Sciatic nerve (tissue), 2 donors: Measurements from ENCODE around the gene MYH6. TPM values are rescaled to one million over a fixed set of nuclear protein-coding genes. Genes with fewer than 3 reads are reported as not detected.
"Not testable (repeated sequence)": the region's sequence is repeated elsewhere in the genome, so short reads cannot be mapped to it uniquely, and the experiment has no call there.

Experiments used
- ATAC-seq: fragments of 200-7000 bp; cut with Tn5 transposase; one replicate; pipeline ENCODE4 v1.9.1; 2020; ENCODE audit warnings: mild to moderate bottlenecking, moderate library complexity
- DNase-seq: peaks from one replicate; pipeline ENCODE4 v3.0.0-alpha.2; 2020; ENCODE audit warnings: low spot score
- intact Hi-C: fragments of 100-400 bp; cut with DNase I; formaldehyde crosslinking; loops from one replicate; pipeline ENCODE4 v1.14.2; 2022
- total RNA-seq: library from RNA; stranded (reverse); fragmentation: NEBNext Ultra II Directional; extraction: Animal tissue kit (Norgen Biotek cat#: 25700); gene quantifications from one replicate; pipeline ENCODE4 v1.2.1, GENCODE V29; 2021
- donor health status: DM: no; HTN: no; CAD: no.
- donor health status: DM: no; HTN: no; CAD: no.

Gene MYH6
- total RNA-seq, 1 donor from 2014 or later: not detected

DNA sequence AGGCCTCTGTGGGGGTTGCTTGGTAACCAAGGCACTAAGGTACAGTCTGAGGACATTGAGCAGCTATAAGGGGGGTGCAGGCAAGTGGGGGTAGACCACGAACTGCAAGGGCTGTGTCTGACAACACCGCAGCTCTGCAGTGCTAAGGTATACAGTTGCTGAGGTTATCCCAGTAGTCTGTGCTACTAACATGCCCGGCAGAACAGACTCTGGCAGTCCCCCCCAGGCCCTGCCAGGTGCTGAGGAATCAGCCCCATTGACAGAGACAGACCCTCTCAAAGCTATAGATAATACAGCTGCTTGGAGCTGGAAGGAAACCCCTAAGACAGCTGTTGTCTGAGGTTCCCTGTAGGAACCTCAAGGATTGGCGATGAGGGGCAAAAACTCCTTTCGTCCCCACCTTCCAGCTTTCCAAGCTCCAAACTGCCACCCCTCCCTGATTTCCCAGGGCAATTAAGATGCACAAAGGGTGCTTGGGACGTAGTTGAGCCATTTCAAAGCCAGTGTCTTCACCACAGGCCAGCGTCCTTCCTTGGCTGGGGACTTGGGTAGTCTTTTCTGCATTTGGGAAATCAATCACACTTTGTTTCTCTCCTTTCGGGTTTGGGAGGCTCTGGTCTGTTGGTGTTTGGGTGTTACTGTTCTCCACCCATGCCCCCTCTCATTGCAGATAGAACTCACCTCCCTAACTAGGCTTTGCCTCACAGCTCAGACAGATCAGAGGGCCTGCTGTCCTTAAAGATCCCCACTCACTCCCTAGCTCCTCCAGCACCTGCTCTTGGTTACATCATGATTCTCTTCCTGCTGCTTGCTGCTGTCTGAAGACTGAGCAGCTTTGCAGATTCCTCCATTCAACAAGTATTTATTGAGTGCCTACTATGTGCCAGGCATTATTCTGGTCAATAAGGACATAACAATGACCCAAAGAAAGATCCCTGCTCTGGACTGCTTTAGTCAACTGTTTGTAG lies 29.3 kb upstream of the MYH6 start:
- ATAC-seq: no peak
- intact Hi-C loops: no loop called here

DNA sequence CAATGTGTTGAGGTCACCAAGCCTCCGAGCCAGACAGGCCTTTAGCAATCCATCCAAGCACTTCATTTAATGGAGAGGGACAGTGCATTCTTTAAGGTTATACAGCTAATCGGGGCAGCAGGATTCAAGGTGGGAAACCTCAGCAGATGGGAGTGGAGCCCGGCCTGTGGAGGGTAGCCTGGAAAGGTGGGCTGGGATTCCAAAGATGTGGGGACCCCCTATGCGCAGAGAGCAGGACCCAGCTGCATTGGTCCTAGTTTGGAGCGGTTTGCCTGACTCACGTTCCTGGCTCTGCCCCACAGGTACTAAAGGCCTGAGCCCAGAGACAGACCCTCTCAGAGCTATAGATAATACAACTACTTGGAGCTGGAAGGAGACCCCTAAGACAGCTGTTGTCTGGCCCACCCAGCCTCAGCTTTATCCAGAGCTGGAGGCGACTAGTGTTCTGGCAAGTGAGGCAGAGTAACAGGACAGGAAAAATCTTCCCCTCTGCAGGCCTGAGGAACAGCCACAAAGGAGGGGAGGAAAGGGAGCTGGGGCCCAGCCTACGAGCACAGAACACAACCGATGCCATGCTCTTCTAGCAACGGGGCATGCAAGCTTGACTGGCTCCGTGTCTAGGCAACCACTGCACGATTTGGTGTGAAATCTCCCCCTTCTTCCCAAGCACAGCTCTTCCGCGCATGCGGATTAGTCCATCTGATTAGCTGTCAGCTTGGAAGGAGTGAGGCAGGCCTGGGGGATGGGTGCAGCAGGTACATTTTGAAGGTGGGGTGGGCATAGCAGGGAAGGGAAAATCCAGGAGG lies 28.5 kb upstream of the MYH6 start:
- DNase-seq: no peak
- intact Hi-C loops: no loop called here
- no peak for ATAC-seq

More for the DNA sequence above, 29.3 kb upstream of the MYH6 start:
- no peak for DNase-seq

DNA sequence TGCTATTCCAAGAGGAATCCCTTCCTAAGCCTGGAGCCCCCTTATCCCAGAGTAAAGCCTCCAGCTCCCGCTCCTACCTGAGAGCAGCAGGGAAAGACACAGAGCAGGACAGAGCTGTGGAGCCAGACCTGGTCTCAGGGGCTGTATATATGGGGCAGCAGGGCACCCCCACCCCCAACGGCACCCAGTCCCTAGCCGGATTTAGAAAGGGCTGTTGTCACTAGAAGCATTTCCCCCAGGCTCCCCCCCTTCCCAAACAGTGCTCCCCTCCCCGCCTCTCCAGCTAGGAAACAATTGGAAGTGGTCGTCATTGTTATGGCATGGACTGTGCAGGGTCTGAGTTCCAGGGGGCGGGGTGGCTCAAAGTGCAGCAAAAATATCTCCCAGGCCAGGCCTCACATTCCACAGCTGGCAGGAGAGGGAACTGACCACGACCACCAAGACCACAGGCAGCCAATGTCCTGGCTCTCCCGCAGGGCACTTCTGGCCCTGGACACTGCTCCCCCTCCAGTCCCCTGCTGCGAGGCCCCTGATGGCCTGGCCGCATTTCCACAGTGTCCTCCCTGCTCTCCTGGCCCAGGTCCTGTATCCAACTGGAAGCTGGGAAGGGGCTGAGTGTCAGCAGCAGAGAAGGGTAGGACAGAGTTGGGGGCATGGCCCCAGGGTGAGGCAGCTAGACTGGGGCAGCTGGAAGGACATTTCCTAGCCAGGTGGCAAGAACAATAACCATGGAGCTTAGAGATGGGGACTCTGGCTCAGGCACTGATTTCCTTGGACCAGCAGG lies 27.7 kb upstream of the MYH6 start, which contains the start of gene MYH7:
MYH7 (minus strand) TSS at position 118 of the 784 bp plus-strand sequence. CDS start 1,928 bp downstream, outside the sequence.
- ATAC-seq (peak; percentile 21), DNase-seq (no peak)
- intact Hi-C loops: no loop called here

DNA sequence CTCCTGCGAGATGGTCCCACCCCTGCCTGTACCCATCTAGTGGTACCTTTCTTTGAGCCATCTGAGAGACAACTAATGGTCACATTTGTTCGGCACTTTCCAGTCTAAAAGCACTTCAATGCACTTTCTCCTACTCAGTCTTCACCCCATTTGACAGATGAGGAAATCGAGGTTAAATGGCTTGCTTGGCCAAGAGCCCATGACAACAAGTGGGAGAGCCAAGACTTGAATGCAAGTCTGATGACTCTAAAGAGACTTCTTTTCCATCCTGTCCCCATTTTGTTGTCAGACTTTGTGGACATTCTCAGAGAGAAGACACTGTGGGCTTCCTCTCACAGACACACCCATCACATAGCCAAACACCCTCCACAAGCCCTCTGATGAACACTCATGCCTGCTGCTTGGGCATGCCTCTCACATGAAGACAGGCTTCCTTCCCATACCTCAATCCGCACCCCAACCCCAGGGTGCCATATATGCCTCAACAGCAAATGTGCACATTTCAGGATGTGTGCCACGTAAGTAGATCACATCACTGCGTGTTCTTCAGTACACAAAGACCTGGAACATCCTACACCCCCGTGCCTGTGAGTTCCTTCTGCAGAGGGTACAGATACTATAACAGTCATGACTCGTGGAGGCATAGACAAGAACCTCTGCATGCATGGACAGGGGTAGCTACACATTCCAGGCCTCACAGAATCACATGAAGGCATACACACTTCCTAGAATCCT lies 26.6 kb upstream of the MYH6 start:
- intact Hi-C loops: no loop called here
- no peak for DNase-seq

DNA sequence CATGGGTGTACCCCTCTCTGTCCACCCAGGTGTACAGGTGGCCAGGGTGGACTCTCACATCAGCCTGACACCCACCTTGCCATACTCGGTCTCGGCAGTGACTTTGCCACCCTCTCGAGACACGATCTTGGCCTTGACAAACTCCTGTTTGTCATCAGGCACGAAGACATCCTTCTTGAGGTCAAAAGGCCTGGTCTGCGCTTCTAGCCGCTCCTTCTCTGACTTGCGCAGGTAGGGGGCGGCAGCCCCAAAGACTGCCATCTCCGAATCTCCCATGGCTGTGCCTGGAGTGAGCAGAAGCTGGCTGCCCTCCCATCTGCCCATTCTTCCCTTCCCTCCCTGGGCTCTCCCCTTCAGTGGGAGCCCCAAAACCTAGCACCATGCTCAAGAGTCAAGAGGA lies 25.4 kb upstream of the MYH6 start:
- no peak for DNase-seq
- ATAC-seq: no peak
- intact Hi-C loops: no loop called here

More for the DNA sequence above, 26.6 kb upstream of the MYH6 start:
- no peak for ATAC-seq

DNA sequence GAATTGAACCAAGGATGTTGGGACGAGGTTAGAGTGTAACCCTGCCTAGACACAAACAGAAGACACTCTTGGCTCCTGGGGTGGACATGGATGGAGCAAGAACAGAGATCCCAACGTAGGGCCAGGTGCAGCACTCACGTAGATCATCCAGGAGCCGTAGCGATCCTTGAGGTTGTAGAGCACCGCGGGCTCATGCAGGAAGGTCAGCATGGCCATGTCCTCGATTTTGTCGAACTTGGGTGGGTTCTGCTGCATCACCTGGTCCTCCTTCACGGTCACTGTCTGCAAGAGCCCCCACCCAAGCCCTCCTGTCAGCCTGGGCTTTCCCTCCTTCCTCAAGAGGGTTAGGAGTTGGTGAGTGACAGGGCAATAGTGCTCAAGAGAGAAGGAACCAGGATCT lies 24.9 kb upstream of the MYH6 start:
- DNase-seq (no peak), ATAC-seq (no peak)
- intact Hi-C loops: no loop called here

DNA sequence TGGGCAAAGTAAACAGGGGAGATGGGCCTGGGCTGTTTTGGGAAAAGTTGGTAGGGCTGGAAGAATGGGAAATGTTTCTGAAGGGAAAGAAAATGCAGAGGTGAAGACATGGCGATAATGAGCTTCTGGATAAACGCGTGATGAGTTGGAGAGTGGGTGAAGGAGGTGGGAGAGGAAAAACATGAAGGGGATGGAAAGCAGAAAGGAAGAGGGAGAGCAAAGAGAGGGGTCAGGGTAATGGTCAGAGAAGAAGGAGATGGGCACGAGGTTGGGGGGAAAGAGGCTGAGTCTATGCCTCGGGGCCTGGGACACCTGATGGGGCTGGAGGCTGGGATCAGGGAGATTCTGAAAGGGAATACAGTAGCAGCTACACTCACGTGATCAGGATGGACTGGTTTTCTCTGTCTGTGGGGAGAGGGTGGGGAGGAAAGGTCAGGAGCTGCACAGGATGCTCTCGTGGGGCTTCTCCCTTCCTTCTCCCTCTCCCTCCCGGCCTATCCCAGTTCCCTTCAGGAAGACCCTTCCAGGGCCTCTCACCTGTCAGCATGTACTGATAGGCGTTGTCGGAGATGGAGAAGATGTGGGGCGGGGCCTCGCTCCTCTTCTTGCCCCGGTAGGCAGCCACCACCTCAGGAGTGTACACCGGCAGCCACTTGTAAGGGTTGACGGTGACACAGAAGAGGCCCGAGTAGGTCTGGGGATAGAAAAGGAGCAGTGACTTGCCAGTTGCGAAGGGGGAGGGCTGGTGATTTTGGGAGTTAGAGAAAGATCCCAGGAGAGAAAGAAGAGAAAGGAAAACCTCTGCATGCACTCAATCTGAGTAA lies 24.2 kb upstream of the MYH6 start:
- intact Hi-C loops: no loop called here
- ATAC-seq: no peak

DNA sequence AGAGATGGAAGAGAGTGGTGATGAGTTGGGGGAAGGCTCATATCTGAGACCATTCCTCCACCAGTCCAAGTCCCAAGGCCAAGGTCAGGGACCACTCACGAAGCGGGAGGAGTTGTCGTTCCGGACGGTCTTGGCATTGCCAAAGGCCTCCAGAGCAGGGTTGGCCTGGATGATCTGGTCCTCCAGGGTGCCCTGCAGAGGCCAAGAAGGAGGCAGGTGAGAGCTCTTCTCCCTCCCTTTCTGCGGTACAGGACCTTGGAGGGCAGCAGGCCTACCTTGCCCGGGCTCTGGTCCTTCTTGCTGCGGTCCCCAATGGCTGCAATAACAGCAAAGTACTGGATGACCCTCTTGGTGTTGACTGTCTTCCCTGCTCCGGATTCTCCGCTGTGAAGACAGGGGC lies 23.4 kb upstream of the MYH6 start:
- DNase-seq (no peak), ATAC-seq (no peak)
- intact Hi-C loops: no loop called here

More for the DNA sequence above, 24.2 kb upstream of the MYH6 start:
- no peak for DNase-seq

DNA sequence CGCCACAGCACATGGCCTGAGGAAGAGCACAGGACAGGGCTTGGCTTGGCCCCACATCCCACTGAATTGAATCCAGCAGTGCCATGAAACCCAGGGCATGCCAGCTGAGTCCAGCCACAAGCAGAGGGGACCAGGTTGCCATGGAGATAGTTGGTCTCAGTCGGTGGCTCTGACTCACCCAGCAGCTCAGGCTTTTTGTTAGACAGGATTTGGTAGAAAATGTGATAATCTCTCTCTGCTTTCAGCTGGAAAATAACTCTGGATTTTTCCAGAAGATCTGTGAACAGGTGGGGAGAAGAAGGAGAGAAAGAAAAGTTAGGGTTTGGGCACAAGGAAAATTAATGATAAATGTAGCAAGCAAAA lies 22.6 kb upstream of the MYH6 start:
- DNase-seq: no peak
- intact Hi-C loops: no loop called here
- no peak for ATAC-seq

DNA sequence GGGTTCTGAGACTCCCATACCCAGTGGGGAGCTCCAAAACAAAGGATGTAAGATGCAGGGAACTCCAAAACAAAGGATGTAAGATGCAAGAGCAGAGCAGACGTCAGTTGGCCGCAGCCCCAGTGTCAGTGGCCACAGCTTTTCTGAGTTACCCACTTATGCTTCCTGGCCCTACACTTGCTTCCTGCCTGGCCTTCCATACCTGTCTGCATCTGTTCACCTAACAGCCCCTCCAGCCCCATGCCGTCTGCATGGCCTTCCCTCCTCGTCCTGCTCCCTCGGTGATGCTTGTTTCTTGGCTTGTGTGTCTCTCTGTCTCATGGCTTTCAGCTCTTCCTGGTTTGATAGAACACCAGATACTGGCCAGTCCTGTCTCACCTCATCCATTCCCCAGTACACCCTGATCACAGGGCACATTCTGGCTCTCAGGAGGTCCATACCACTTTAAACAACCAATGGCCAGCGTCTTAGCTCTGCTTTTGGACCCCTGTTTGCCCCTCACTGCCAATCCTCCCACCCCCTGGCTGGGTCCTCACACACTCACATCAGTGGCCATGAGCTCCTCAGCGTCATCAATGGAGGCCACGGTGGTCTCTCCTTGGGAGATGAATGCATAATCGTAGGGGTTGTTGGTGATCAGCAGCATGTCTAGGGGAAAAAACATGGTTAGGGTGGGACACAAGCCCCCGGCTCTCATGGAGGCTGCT lies 22.1 kb upstream of the MYH6 start:
- no peak for ATAC-seq
- no peak for DNase-seq

DNA sequence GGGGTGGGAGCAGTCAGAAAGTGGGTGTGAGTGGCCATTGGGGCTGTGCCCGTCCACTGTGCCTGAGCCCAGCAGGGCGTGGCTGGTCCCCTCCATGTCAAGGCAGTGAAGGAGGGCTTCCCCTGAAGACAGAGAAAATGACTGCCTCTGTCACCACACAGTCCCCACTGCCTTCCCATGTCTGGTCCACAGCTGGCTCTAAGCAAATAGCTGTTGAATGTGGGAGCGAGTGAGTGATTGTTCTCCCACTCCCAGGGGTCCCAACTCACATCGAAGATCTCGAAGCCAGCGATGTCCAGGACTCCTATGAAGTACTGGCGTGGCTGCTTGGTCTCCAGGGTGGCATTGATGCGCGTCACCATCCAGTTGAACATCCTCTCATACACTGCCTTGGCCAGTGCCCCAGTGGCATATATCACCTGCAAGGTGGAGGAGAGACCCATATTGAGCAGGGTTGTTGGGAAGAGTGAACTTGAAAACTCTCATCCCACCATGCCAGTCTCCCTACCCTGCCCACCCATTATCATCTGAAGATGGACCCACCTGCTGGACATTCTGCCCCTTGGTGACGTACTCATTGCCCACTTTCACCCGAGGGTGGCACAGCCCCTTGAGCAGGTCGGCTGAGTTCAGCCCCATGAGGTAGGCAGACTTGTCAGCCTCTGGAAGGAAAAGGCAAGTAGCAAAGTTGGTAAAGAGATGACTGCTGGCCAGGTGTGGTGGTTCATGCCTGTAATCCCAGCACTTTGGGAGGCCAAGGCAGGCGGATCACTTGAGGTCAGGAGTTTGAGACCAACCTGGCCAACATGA lies 20.8 kb upstream of the MYH6 start:
- ATAC-seq (no peak), DNase-seq (no peak)
- intact Hi-C loops: no loop called here

More for the DNA sequence above, 22.1 kb upstream of the MYH6 start:
- intact Hi-C loops: no loop called here

DNA sequence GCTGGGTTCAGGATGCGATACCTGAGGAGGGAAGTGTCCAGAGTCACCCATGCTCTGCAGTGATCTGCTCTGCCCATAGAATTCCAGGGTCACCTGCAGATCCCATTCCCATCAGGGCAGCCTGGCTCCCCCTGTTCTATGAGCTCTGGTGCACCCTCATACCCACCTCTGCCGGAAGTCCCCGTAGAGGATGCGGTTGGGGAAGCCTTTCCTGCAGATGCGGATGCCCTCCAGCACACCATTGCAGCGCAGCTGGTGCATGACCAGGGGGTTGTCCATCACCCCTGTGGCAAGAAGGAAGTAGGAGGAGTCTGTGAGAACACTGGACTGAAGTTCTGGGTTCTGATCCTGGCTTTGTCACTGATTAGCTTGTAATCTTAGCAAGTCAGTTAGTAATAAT lies 17.7 kb upstream of the MYH6 start:
- DNase-seq, intact Hi-C loops, ATAC-seq: not testable (repeated sequence)

DNA sequence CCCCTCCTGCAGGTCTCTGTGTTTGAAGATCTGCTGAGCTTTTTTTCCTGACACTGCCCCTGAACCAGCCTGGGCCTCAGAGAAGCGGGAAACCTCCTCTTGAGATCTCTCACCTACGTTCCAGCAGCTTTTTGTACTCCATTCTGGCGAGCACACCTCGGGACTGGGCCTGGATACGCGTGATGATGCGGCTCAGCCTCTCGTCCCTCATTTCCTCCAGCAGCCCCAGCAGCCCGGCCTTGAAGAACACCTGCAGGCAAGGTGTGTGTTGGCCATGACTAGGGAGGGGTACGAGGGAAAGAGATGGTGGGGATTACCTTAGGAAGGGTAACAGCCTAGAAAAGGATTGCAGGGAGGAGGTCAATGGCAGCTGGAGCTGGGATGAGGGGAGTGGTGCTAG lies 17.1 kb upstream of the MYH6 start:
- ATAC-seq (no peak), DNase-seq (no peak)

DNA sequence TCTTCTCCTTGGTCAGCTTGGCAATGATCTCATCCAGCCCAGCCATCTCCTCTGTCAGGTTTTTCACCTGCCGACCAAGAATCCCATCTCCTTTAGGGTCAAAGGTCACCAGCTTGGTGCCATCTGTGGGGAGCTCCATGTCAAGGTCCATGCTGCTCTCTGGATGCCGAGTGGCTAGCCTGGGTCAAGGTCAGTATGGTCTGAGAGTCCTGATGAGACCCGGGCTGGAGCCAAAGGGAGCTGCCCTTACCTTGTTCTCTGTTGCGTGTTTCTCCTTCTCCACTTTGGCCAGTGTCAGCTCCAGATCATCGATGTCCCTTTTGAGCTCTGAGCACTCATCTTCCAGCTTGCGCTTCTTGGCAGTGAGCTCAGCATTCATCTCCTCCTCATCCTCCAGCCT lies 15.6 kb upstream of the MYH6 start:
- ATAC-seq: no peak
- intact Hi-C loops: no loop called here
- DNase-seq: no peak

More for the DNA sequence above, 17.1 kb upstream of the MYH6 start:
- intact Hi-C loops: no loop called here

DNA sequence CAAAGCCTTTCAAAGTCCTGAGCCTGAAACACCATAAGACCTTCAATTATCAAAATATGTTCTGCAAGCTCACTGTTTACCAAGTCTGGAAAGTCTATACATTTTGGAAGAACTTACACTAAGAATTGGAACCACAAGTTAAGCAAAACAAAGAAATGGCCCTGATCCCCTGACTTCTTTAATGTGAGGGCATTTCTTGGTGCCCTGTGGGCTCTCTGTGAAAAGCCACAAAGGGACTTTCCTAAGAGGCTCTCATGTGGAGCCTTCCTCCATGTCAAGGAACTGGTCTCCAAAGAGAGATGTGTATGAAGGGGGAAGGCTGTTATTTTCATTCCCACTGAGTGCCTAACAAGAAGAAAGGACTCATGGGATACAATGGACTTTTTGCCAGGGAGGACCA lies 13.5 kb upstream of the MYH6 start:
- ATAC-seq (no peak), DNase-seq (no peak)
- intact Hi-C loops: no loop called here

DNA sequence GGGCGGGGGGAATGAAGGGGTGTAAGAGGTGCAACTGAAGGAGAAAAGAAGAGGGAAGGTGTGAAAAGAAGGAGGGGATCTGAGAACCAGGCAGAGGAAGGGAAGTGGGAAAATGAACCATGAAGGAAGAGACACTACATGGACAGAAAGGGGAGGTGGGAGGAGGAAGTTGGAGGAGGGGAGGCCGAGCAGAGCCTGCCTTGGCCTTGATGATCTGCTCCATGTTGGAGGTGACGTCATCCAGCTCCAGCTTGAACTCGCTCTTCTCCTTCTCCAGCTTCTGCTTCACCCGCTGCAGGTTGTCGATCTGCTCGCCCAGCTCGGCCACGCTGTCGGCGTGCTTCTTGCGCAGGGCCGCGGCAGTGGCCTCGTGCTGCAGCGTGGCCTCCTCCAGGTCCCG lies 11.6 kb upstream of the MYH6 start:
- DNase-seq, ATAC-seq, intact Hi-C loops: not testable (repeated sequence)
